ENCODE data around the gene SUPT16H. TPM values are rescaled to one million over a fixed set of nuclear protein-coding genes. Genes with fewer than 3 reads are reported as not detected.

The SUPT16H gene
- total RNA-seq, 1 experiment from 2014 or later, result 210 TPM

- H3K9me3 ChIP-seq (ENCODE audit: control insufficient read depth, low read depth, low read length), result no peaks in the 10 kb centered on the region
- H2BK5ac ChIP-seq (ENCODE audit: insufficient read length, low read length), result peak overlapping the region; percentile 93
- H4K5ac ChIP-seq (ENCODE audit: insufficient read length, low read depth, low read length), result peak overlapping the region; percentile 98
- peak overlapping the region; percentile 82 for H3K18ac ChIP-seq (ENCODE audit: insufficient read length, low read depth, low read length)
- H3K9ac ChIP-seq (ENCODE audit: extremely low read depth, insufficient read length, low read length), result peak overlapping the region; percentile 74
- no peak overlapping the region for H3K56ac ChIP-seq (ENCODE audit: insufficient read length, low read depth, low read length)
- no peak overlapping the region for H2AFZ ChIP-seq (ENCODE audit: low read length)
- H3K23ac ChIP-seq (ENCODE audit: insufficient read length, low read depth, low read length), result no peak overlapping the region
- peak overlapping the region; percentile 85 for H2BK12ac ChIP-seq (ENCODE audit: insufficient read length, low read depth, low read length)
- H4K91ac ChIP-seq (ENCODE audit: insufficient read length, low read depth, low read length), result no peak overlapping the region
- Mint-ChIP-seq H3K9me3 (no peaks in the 10 kb centered on the region), H3K4me1 (peaks cover 26 to 30% of the 10 kb centered on the region in 2 experiments), H3K27ac (peak overlapping the region; percentile 97 to 99 (median 99)), H3K4me3 (peak overlapping the region; percentile 52 to 85), H3K36me3 (ENCODE audit: insufficient read depth in 1 of 3, low read depth in 3 of 3) (no peaks in the 10 kb centered on the region), H3K27me3 (ENCODE audit: low read depth) (no peaks in the 10 kb centered on the region)
- H2BK120ac ChIP-seq (ENCODE audit: low read depth, low read length, poor library complexity, severe bottlenecking), result no peak overlapping the region
- peak overlapping the region; percentile 17 for H2AK5ac ChIP-seq (ENCODE audit: insufficient read length, low read length)
- peak overlapping the region; percentile 93 for H3K14ac ChIP-seq (ENCODE audit: insufficient read depth, low read length)
- no peak overlapping the region for H3T11ph ChIP-seq (ENCODE audit: low read length)
- DNase-seq, result no peak
- H3K27ac ChIP-seq (ENCODE audit: insufficient read length, low read depth, low read length), result peak overlapping the region; percentile 76
- no peaks in the 10 kb centered on the region for H3K79me1 ChIP-seq (ENCODE audit: insufficient read depth, low read depth, low read length, poor library complexity, severe bottlenecking)
- H4K20me1 ChIP-seq (ENCODE audit: control insufficient read depth, insufficient read depth, insufficient read length), result no peaks in the 10 kb centered on the region
- no peak overlapping the region for H3K4ac ChIP-seq (ENCODE audit: low read depth, low read length)
- peak overlapping the region; percentile 46 for H3K4me2 ChIP-seq (ENCODE audit: insufficient read depth, insufficient read length, low read length)
- no CpG with 5 or more reads among the region's 8 CpGs for WGBS (ENCODE audit: extremely low coverage, insufficient read length, low lambda C conversion rate)
- H3K4me1 ChIP-seq (ENCODE audit: insufficient read depth, low read length), result 0 out of 2 replicates have a peak, but pooled peaks cover 2% of the 10 kb centered on the region
- H2BK20ac ChIP-seq (ENCODE audit: low read depth, low read length, poor library complexity, severe bottlenecking), result no peak overlapping the region
- H3K79me2 ChIP-seq (ENCODE audit: insufficient read depth, low read length), result no peaks in the 10 kb centered on the region
- H4K8ac ChIP-seq (replicated peaks; ENCODE audit: insufficient read length, low read depth, low read length), result no peak overlapping the region
- no peak for TF ChIP-seq CTCF (conservative IDR thresholded peaks at IDR 0.05)
- H3K27me3 ChIP-seq (ENCODE audit: insufficient read depth, low read length), result no peaks in the 10 kb centered on the region
- H3K23me2 ChIP-seq (ENCODE audit: insufficient read length, low read depth, low read length, poor library complexity, severe bottlenecking), result peaks cover 3% of the 10 kb centered on the region
- H2BK15ac ChIP-seq (ENCODE audit: low read depth, low read length), result no peak overlapping the region
Observed at GRCh38 chr14:21309238-21309636, 74.6 kb downstream of the SUPT16H start.
